ENCODE results near the gene INPP5D.

Gene INPP5D

DNA sequence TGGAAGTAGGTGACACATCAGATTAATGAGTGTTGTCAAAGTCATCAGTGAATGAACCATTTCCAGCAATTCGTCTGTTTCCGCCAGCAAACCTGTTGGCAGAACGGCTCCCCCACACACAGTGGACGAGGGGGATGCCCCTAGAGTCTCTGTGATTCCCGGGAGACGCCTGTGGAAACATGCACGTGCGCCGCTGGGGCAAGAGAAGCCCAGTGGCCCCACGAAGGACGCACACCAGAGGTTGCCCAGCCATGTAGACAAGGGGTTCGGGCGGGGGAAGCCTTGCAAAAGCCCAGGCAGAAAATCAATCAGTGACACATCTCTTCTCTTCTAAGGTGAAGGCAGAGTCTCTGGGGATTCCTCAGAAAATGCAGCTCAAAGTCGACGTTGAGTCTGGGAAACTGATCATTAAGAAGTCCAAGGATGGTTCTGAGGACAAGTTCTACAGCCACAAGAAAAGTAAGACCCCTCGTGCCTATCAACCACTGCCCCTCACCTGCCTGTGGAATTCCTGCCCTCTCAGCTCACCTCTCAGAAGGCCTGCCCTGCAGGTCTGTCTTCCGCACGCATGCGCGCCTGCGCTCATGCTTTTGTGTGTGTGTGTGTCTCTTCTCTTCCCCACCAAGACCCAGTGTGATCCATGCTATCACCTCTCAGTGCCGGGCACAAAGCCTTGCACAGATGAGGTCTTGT is 87.1 kb downstream of the INPP5D start:
- Histone ChIP-seq H3K79me2 (ENCODE audit: insufficient read depth, low read length) (no peaks in the 10 kb centered on the region), H4K20me1 (ENCODE audit: insufficient read depth, low read length) (no peaks in the 10 kb centered on the region), H3K9me3 (ENCODE audit: low read length) (no peaks in the 10 kb centered on the region), H3F3A (ENCODE audit: insufficient read depth, low read length) (no peaks in the 10 kb centered on the region), H3K4me1 (ENCODE audit: insufficient read depth, low read length, severe bottlenecking) (peaks cover 6% of the 10 kb centered on the region), H3K9ac (ENCODE audit: low read length) (no peak overlapping the region), H3K4me3 (ENCODE audit: low read depth, low read length, poor library complexity, severe bottlenecking) (no peak overlapping the region), H3K4me2 (ENCODE audit: low read length) (no peak overlapping the region), H3K9me2 (ENCODE audit: low read depth, low read length) (no peaks in the 10 kb centered on the region), H3K27ac (ENCODE audit: low read depth, low read length, poor library complexity, severe bottlenecking) (no peak overlapping the region), H3K36me3 (ENCODE audit: insufficient read depth, low read length) (peaks cover 88% of the 10 kb centered on the region), H2AFZ (ENCODE audit: low read length) (no peak overlapping the region), H3K27me3 (ENCODE audit: insufficient read depth, low read length) (no peaks in the 10 kb centered on the region)
- no peak for TF ChIP-seq EZH2 (IDR thresholded peaks at IDR 0.05; ENCODE audit: borderline replicate concordance, low read length)
- TF ChIP-seq, protein P1, sequence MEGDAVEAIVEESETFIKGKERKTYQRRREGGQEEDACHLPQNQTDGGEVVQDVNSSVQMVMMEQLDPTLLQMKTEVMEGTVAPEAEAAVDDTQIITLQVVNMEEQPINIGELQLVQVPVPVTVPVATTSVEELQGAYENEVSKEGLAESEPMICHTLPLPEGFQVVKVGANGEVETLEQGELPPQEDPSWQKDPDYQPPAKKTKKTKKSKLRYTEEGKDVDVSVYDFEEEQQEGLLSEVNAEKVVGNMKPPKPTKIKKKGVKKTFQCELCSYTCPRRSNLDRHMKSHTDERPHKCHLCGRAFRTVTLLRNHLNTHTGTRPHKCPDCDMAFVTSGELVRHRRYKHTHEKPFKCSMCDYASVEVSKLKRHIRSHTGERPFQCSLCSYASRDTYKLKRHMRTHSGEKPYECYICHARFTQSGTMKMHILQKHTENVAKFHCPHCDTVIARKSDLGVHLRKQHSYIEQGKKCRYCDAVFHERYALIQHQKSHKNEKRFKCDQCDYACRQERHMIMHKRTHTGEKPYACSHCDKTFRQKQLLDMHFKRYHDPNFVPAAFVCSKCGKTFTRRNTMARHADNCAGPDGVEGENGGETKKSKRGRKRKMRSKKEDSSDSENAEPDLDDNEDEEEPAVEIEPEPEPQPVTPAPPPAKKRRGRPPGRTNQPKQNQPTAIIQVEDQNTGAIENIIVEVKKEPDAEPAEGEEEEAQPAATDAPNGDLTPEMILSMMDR (IDR thresholded peaks at IDR 0.05; ENCODE audit: low read length) = no peak

DNA sequence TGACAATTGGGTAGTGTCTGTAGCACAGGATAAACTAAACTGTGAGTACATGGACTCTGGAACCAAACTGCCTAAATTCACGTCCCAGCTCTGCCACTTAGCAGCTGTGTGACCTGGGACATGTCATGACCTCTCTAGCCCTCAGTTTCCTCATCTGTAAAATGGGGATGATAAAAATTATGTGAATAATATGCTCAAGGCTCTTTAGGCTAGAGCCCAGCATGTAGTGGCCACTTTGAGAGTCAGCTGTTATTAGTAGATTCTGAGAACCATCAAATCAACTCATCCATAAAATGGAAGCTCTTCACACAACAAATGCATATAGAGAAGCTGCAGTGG is 87.7 kb downstream of the INPP5D start:
- Histone ChIP-seq H3F3A (ENCODE audit: insufficient read depth, low read length) (no peaks in the 10 kb centered on the region), H3K9me2 (ENCODE audit: low read depth, low read length) (no peaks in the 10 kb centered on the region), H3K79me2 (ENCODE audit: insufficient read depth, low read length) (no peaks in the 10 kb centered on the region), H3K9ac (ENCODE audit: low read length) (no peak overlapping the region), H3K4me2 (ENCODE audit: low read length) (no peak overlapping the region), H4K20me1 (ENCODE audit: insufficient read depth, low read length) (no peaks in the 10 kb centered on the region), H3K27me3 (ENCODE audit: insufficient read depth, low read length) (no peaks in the 10 kb centered on the region), H3K27ac (ENCODE audit: low read depth, low read length, poor library complexity, severe bottlenecking) (no peak overlapping the region), H3K9me3 (ENCODE audit: low read length) (no peaks in the 10 kb centered on the region), H3K36me3 (ENCODE audit: insufficient read depth, low read length) (peaks cover 91% of the 10 kb centered on the region), H2AFZ (ENCODE audit: low read length) (no peak overlapping the region), H3K4me3 (ENCODE audit: low read depth, low read length, poor library complexity, severe bottlenecking) (no peak overlapping the region), H3K4me1 (ENCODE audit: insufficient read depth, low read length, severe bottlenecking) (peaks cover 1% of the 10 kb centered on the region)
- no peak for TF ChIP-seq EZH2 (IDR thresholded peaks at IDR 0.05; ENCODE audit: borderline replicate concordance, low read length)
- TF ChIP-seq, protein P1 (IDR thresholded peaks at IDR 0.05; ENCODE audit: low read length) = no peak

DNA sequence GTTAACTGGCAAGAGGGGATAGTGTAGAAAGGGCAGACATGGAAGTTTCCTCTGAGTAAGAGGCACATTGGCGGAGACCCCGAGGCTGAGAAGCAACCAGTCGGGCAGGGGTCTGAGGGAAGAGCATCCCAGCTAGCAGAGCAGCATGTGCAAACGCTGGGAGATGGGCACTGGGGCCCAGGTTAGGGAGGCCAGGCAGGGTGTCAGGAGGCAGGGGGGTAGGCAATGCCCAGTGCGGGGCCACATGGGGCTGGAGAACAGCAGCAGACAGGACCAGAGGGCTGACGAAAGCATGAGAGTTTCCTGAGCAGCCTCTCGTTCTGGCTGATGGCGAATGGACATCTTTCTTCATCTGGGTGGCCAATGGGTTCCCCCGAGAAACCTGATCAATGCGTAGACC is 88.2 kb downstream of the INPP5D start:
- no peak overlapping the region for H3K4me3 ChIP-seq (ENCODE audit: low read depth, low read length, poor library complexity, severe bottlenecking)
- H3K36me3 ChIP-seq (ENCODE audit: insufficient read depth, low read length) = peaks cover 91% of the 10 kb centered on the region
- H3K27me3 ChIP-seq (ENCODE audit: insufficient read depth, low read length) = no peaks in the 10 kb centered on the region
- H3K9me3 ChIP-seq (ENCODE audit: low read length) = no peaks in the 10 kb centered on the region
- no peaks in the 10 kb centered on the region for H3K79me2 ChIP-seq (ENCODE audit: insufficient read depth, low read length)
- H3K9me2 ChIP-seq (ENCODE audit: low read depth, low read length) = no peaks in the 10 kb centered on the region
- no peaks in the 10 kb centered on the region for H4K20me1 ChIP-seq (ENCODE audit: insufficient read depth, low read length)
- H3F3A ChIP-seq (ENCODE audit: insufficient read depth, low read length) = no peaks in the 10 kb centered on the region
- H3K4me1 ChIP-seq (ENCODE audit: insufficient read depth, low read length, severe bottlenecking) = no peaks in the 10 kb centered on the region
- no peak overlapping the region for H3K4me2 ChIP-seq (ENCODE audit: low read length)
- TF ChIP-seq EZH2 (IDR thresholded peaks at IDR 0.05; ENCODE audit: borderline replicate concordance, low read length) = no peak
- TF ChIP-seq, protein P1 (IDR thresholded peaks at IDR 0.05; ENCODE audit: low read length) = no peak
- H3K27ac ChIP-seq (ENCODE audit: low read depth, low read length, poor library complexity, severe bottlenecking) = no peak overlapping the region
- no peak overlapping the region for H2AFZ ChIP-seq (ENCODE audit: low read length)
- no peak overlapping the region for H3K9ac ChIP-seq (ENCODE audit: low read length)

Measured in OCI-LY1 (cell line).